ENCODE measurements around the gene STK35.

The STK35 gene

DNA sequence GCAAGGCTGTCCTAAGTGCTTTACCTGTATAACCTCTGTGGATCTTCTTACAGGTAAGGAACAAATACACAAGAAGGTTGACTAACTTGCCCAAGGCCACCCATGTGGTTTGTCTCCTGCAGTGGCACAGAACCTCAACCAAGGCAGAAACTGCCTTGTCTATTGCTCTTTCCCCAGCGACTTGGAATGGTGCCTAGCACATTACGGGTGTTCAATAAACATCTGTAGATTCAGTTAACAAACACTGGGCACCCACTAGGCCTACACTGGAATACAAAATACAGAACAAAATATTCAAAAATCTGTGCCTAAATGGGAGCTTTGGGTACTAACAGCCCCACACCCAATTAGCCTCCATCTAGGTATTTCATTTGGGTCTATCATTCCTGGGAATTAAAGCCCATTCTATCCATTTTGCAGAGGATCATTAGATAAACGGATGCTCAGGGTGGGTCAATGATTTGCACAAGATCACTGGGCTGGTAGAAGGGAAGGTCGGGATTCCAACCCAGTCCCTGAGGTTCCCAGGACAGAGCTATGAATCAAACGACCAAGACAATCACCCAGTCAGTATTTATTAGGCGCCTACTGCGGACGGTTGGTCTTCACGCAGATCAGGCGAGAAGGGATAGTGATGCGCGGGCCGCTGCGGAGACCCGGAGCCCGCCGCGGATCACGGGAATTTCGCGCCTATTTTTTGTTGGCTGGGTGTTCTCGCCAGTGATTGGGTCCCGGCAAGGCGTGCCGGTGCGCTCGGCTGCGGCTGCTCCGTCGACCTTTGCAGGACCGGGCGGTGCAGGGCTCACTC, at the start of gene STK35:
Gene STK35 (plus strand): TSS at position 771 of the 808 bp plus-strand sequence. CDS start 55 bp downstream, outside the sequence.
- DNase-seq = peak in 1 of 2 experiments; percentile 97

DNA sequence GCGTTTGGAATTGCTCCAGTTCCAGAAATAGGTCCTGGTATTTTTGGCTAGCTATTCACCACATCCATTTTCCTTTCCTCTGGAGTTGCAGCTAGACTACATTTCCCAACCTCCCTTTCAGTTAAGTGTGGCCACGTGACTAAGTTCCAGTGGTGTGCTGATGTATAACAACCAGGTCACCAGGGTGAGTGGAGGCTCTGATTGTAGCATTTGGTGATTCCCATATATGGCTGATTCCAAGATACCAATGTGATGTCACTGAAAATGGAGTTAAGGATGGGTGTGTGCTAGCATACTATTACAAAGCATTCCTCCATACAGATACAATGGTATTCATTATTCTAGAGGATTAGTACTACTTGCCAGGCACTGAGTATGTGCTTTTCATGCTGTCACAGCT, 49.7 kb upstream of the STK35 start:
- no peak for DNase-seq

DNA sequence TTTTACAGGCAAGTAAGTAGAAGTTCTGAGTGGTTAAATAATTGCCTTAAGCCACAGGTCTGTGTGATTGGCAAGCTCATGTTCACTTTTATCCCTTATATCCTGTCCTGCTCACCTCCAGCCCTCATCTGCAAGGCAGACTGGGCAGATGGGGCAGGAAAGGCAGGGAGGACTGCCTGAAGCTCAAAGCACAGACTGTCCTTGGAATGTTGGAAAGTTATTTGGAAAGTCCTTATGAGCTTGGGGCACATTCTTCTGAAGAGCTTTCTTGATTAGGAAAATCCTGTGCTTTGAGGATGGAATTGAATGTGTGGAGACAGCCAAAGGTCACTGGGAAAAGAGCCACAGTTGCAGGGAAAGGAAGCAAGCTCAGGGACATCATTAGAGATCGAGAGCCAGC, 48.9 kb upstream of the STK35 start:
- DNase-seq = no peak

DNA sequence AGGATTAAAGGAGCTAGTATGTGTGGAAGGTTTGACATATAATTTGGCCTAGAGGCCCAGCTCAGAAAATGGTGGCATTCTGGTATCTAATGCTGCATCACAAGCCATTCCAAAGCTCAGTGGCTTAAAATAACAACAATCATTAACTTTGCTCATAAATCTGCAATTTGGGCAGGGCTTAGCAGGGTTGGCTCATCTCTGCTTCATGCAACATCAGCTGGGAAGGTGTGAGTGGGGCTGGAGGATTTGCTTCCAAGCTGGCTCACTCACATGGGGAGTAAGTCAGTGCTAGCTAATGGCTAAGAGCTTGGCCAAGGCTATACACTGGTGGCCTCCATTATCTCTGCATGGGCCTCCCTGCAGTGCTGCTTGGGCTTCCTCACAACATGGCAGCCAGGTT, 48.0 kb upstream of the STK35 start:
- no peak for DNase-seq

DNA sequence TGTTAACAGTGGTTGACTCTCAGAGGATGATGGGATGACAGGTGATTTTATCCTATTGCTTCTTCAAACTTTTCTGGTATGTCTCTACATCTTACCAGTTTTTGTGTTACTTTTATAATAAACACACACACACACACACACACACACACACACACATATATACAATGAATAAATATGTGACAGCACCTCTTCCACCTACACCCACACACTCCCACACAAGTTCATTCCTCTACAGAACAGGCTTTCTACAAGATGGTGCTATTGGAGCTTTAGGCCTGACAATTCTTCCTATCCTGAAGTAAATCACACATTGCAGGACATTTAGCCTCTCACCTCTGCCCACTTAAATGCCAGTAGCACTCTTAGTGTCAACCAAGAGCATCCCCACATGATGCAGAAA, 46.7 kb upstream of the STK35 start:
- no peak for DNase-seq

GRCh38 chr20:2059411-2059810, 42.2 kb upstream of the STK35 start:
- no peak for DNase-seq

- DNase-seq = no peak
Measured at GRCh38 chr20:2065099-2065498, 36.5 kb upstream of the STK35 start.

DNA sequence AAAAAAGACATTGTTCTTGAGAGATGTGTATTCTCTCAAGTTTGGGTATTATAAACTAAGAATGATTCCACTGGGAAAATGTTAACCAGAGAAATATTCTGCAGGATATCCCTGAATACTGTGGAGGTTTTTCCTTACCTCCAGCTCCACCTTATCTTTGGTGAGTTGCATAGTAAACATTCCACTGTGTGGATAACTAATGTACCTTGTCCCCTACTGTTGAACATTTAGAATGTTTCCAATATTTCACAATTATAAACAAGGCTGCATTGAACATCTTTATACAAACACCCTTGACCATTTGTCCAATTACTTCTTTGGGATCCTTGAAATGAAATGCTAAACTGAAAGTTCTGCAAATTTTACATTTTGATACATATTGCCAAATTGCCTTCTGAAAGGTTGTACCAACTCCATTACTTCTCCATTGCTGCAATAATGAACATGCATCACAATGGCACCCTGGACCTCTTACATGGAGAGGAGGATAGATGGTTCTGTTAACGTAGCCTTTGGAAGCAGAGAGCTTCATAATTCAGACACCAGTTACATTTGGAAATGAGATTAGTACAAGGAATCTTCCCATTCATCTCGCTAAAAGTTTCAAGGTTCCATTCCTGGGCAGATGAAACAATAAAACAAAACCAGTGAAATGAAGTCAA, 35.0 kb upstream of the STK35 start:
- no peak for DNase-seq

- DNase-seq = no peak
Measured at GRCh38 chr20:2080532-2081224, 20.9 kb upstream of the STK35 start.

GRCh38 chr20:2084703-2085102, 16.9 kb upstream of the STK35 start:
- DNase-seq = no peak

DNA sequence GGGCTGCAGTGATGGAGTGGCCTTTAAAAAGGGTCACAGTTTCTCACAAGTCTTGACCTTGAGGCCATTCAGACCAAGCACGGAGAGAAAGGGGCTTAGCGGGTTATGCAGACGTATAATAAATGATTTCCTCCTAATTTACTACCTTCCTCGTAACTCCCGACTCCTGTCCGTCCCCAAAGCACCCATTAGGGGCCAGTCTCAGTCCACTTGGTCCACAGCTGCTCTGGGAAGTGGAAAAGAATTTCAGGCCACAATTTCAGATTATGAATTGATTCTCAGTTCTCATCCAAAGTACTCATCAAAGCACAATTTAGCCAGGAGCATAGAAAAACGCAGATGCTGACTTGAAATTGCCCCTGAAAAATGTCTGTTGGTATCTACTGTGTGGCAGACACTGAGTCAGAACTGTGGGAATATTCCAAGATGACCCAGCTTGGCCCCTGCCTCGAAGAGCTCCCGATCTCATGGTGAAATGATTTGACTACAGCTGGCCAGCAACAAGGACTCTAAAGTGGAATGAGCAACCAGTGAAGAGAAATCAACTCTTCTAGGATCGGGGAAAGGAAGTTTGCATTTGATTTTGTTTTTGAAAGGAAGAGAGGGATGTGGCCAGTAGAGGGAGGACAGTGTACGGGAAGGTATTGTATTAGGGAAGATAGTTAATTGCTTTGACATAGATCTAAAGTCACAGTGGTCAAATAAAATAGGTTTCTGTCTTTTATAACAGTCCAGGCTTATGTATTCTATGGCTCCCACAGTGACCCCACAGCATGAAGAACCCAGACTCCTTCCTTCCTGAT, 15.2 kb upstream of the STK35 start:
- peak; percentile 42 to 70 for DNase-seq

DNA sequence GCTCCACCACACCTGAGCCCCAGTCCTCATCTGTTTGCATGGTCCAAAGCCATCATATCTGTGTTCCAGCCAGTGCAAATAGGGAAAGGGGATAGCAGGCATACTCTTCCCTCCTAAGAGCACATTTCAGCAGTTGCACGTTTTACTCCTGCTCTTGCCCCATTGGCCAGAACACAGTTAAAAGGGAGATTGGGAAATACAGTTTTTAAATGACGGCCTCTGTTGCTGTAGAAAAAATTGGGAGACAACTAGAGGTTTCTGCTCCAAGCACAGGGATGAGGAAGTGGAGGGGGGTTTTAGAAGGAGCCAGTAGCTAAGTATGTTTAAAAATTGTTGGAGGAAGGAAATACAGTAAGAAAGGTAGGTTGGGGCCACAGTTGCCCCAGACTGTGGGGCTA, 14.6 kb upstream of the STK35 start:
- no peak for DNase-seq

DNA sequence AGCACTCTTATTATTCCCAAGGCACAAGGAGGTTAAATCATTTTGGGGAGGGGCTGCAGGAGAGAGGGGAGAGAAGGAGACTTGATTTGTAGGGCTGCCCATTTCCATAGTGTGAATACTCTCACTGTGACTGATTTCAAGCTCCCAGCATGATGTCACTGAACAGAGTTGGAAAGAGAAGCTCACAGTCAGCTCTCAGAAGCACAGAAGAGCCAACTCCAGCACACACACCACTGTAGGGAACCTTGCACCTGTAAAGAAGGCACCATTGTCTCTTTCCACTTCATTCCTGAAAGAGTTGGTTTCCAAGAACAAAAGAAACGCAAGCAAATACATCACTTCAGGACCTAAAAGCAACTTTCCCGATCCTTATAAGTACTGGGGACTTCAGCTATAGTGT, 12.7 kb upstream of the STK35 start:
- no peak for DNase-seq

DNA sequence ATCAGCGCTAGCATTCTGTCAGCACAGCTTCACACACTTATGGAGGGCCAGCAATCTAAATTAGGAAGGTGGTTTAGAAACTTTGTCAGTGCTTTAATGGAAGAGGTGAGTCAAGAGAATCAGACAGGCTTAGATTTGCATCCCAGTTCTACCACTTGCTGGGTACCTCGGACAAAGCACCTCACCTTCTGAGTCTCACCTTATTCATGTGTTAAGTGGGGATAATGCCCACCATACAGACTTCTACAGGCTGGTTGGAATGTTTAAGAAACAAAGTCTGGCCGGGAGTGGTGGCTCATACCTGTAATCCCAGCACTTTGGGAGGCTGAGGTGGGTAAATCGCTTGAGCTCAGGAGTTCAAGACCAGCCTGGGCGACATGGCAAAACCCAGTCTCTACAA, 12.2 kb upstream of the STK35 start:
- DNase-seq = no peak

- DNase-seq = peak; percentile 20 to 76
Measured at GRCh38 chr20:2093159-2093781, 8.4 kb upstream of the STK35 start.

- peak; percentile 62 to 68 for DNase-seq
Measured at GRCh38 chr20:2093883-2094282, 7.7 kb upstream of the STK35 start.

DNA sequence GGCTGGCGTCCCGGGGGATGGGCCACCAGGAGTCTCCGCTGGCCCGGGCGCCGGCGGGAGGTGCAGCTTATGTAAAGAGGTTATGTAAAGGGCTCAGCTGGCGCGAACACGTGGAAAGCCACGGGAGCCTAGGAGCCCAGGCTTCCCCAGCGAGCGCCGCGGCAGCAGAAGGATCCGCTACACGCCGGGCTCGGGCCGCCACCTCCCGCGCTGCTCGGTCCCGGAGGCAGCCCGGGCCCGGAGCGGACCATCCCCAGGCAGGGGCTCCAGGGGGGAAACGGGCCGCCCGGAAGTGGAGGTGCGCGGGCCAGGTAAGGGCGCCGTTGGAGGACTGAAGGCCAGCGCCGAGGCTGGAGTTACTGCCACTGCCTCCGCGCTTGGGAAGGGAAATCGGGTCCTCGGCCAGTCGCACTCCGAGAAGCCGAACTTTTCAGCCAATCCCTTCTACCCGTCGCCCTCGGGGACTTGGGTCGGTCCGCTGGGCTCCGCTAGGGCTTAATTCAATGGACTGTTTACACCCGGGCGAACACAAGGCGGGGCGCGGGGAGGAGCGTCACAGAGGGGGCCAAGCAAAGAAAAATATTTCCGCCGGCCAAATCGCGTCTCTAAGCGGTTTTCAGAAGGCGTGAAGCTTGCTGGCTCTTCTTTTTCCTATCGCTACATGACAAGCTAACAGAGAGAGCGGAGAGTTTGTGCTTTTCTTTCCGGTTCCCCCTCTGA, 398 bp downstream of the STK35 start:
- peak; percentile 92 to 97 for DNase-seq

DNA sequence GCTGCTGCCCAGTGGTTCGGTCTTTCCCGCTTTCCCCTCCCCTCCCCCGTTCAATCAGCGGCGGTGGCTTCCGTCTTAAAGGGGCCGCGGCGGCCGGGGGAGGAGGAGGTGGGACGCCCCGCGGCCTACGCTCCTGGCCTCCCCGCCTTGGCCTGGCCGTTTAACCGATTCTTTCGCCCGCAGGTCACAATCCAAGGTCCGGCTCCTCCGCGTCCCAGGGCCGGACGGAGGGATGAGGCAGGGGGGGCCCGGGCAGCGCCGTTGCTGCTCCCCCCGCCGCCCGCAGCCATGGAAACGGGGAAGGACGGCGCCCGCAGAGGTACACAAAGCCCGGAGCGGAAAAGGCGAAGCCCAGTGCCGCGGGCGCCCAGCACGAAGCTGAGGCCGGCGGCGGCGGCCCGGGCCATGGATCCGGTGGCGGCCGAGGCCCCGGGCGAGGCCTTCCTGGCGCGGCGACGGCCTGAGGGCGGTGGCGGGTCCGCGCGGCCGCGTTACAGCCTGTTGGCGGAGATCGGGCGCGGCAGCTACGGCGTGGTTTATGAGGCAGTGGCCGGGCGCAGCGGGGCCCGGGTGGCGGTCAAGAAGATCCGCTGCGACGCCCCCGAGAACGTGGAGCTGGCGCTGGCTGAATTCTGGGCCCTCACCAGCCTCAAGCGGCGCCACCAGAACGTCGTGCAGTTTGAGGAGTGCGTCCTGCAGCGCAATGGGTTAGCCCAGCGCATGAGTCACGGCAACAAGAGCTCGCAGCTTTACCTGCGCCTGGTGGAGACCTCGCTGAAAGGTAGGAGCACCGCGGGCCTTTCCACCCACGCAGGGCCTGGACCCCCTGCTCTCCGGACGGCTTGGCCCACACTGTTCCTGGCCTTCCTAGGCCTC, 1.2 kb downstream of the STK35 start:
- peak; percentile 92 to 97 for DNase-seq

DNA sequence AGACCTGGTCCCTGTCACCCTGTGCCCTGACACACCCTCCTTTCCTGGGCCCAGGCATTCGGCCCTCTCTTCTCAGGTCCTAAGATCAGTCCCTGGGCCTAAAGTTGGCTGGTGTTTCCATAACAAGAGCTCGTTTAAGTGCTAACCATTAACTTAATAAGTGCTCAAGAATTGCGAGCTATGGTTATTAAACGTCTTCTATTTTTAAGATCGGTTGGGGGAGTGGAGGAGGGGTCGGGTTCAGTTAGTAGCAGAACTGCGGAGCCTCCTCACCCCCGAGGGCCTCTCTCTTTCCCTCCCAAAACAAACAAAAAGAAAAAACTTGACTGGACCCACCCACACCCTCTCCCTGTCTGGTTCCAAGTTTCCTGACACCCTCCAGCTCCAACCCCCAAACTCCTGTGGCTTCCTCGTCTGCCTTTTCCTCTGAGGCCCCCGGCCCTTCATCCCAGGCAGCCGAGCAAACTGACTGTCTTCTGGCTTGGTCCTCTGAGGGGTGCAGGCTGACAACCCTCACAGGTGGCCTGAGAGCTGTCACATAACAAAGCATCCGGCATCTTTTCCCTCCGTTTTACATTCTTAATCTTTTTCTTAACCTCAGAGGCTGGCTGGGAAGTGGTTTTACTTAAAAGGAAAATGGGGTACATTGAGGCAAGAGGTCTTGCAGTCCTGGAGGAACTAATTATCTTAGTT, 2.0 kb downstream of the STK35 start:
- DNase-seq = peak in 1 of 2 experiments; percentile 24

DNA sequence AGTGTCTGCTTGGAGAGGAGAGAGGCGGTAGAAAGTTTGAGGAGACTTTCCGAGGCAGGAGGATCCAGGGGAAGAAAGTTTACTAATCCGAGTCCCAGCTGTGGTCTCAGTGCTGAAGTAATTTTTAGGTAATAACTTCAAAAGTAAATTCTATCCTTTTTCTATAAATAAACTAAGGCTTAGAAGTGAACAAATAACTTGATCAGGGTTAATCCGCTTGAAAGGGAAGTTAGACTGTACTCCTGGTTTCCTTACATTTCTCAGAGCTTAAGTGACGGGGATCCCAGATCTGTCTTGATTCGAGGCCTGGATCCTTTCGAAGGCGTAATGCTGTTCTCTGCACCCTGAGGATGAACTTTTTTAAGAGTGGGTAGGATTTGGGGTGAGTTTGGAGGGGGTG, 2.6 kb downstream of the STK35 start:
- no peak for DNase-seq

Measured in NCI-H526 (cell line).